KMS-11 (cell line): ENCODE data around the gene CDC123.

Source experiments
- H2AFZ ChIP-seq: fragments of 200-600 bp; sonication (generic); 2 replicates; pipeline ENCODE4 v1.6.1; 2016; ENCODE audit warnings: antibody characterized with exemption, mixed run types, low read depth
- H3K27ac ChIP-seq: fragments of 200-600 bp; sonication (generic); 2 replicates; pipeline ENCODE4 v1.6.1; 2016; ENCODE audit warnings: mild to moderate bottlenecking, mixed run types
- H3K27me3 ChIP-seq: fragments of 200-600 bp; sonication (generic); 2 replicates; pipeline ENCODE4 v1.6.1; 2017; ENCODE audit warnings: mild to moderate bottlenecking, low read depth, mixed run types, moderate library complexity; ENCODE audit not compliant: insufficient read depth
- H3K36me3 ChIP-seq: fragments of 200-600 bp; sonication (generic); 2 replicates; pipeline ENCODE4 v1.6.1; 2017; ENCODE audit warnings: mild to moderate bottlenecking, mixed run types; ENCODE audit not compliant: insufficient read depth
- H3K4me1 ChIP-seq: fragments of 200-600 bp; sonication (generic); 2 replicates; pipeline ENCODE4 v1.6.1; 2016; ENCODE audit warnings: mild to moderate bottlenecking, low read depth, mixed run types; ENCODE audit not compliant: poor library complexity, severe bottlenecking
- H3K4me2 ChIP-seq: fragments of 200-600 bp; sonication (generic); 2 replicates; pipeline ENCODE4 v1.7.0; 2016; ENCODE audit warnings: mild to moderate bottlenecking, mixed run types
- H3K4me3 ChIP-seq: fragments of 200-600 bp; sonication (generic); IDR thresholded peaks from 2 replicates; pipeline ENCODE4 v1.6.1; 2017; ENCODE audit warnings: low read depth, low read length, mixed read lengths; ENCODE audit not compliant: insufficient read depth
- H3K79me2 ChIP-seq: fragments of 200-600 bp; sonication (generic); 2 replicates; pipeline ENCODE4 v1.6.1; 2016; ENCODE audit warnings: low read depth, mixed run types; ENCODE audit not compliant: insufficient read depth
- H3K9ac ChIP-seq: fragments of 200-600 bp; sonication (generic); 2 replicates; pipeline ENCODE4 v1.6.1; 2016; ENCODE audit warnings: mild to moderate bottlenecking, mixed run types
- H4K20me1 ChIP-seq: fragments of 200-600 bp; sonication (generic); 2 replicates; pipeline ENCODE4 v1.6.1; 2016; ENCODE audit warnings: mild to moderate bottlenecking, mixed run types; ENCODE audit not compliant: insufficient read depth
- CTCF ChIP-seq: fragments of 200-600 bp; sonication (generic); conservative IDR thresholded peaks from 2 replicates; pipeline ENCODE4 v1.6.1; 2017; ENCODE audit warnings: low read depth, mild to moderate bottlenecking, antibody characterized with exemption, low read length, moderate library complexity, mixed read lengths

Gene CDC123

DNA sequence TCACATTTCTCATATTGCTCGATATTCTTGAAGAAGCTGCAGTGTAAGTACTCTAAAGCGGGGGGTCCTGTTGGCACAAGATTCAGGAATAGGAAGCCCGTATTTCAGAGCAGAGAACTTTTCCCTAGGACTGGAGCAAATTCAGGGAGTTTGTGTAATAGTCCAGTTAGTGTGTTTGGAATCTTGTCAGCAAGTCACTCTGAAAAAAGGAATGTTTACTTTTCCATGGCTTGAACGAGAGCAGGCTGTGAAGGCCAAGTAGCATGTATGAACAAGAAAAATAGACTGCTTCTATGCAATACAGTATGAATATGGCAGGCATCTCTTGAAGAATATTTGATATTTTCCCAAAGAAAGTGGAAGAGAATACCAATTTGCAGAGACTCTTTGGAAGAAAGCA lies 39.8 kb downstream of the CDC123 start:
- H3K79me2 ChIP-seq = no peaks in the 10 kb centered on the region

DNA sequence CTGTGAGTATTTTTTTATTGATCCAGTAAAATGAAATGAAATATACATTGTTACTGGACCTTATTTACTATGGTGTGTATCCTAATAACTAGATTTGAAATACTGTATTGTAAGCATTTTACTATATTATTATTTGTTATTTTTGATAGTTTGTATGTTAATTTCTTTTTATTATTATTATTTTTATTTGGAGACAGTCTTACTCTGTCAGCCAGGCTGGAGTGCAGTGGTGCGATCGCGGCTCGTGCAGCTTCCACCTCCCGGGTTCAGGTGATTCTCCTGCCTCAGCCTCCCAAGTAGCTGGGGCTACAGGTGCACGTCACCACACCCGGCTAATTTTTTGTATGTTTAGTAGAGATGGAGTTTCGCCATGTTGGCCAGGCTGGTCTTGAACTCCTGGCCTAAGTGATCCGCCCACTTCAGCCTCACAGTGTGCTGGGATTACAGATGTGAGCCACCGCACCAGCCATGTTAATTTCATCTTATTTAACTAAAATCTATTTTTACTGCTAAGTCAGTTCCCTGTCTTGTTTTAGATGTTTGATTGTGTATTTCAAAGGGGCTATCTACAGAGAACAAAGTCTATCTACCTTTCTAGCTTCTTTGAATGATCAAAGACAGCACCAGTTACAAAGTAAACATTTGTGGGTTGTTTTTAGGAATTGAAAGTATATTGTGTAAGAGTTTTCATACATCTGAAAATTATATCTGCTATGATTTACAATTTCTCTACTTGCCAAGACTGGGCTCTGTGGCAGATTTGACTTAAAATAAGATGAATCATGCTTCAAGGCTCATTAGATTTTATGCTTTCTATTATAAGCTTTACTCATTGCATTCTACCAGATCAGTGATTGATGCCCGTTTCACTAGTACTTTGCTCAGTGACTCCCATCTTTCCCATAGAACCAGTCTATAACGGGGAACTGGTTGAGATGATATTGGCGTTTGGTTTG lies 41.6 kb downstream of the CDC123 start:
- Histone ChIP-seq H3K27me3 (no peaks in the 10 kb centered on the region), H3K36me3 (no peaks in the 10 kb centered on the region; the same call in 1 of the 2 replicates), H3K4me1 (peaks cover 4% of the 10 kb centered on the region), H3K79me2 (no peaks in the 10 kb centered on the region; the same call in 1 of the 2 replicates), H4K20me1 (no peaks in the 10 kb centered on the region), H3K27ac (no peak overlapping the region), H2AFZ (no peak overlapping the region), H3K9ac (no peak overlapping the region), H3K4me3 (no peak overlapping the region), H3K4me2 (no peak overlapping the region; the same call in 1 of the 2 replicates)
- no peak for TF ChIP-seq CTCF

More for the DNA sequence above, 39.8 kb downstream of the CDC123 start:
- no peak overlapping the region for H3K27ac ChIP-seq
- no peak for TF ChIP-seq CTCF
- H3K4me2 ChIP-seq = no peak overlapping the region
- no peak overlapping the region for H2AFZ ChIP-seq
- no peak overlapping the region for H3K4me3 ChIP-seq
- no peaks in the 10 kb centered on the region for H3K27me3 ChIP-seq
- H4K20me1 ChIP-seq = no peaks in the 10 kb centered on the region
- H3K36me3 ChIP-seq = no peaks in the 10 kb centered on the region; the same call in 1 of the 2 replicates
- no peak overlapping the region for H3K9ac ChIP-seq
- peaks cover 4% of the 10 kb centered on the region for H3K4me1 ChIP-seq

DNA sequence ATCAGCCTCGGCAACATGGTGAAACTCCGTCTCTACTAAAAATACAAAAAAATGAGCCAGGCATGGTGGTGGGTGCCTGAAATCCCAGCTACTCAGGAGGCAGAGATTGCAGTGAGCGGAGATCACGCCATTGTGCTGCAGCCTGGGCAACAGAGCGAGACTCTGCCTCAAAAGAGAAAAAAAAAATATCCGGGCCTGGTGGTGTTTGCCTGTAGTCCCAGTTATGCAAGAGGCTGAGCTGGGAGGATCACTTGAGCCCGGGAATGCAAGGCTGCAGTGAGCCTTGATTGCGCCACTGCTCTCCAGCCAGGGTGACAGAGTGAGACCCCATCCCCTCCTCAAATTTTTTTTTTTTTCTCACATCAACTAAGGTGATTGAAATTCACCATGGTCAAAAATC lies 42.8 kb downstream of the CDC123 start:
- no peak overlapping the region for H3K4me3 ChIP-seq
- no peak overlapping the region for H3K27ac ChIP-seq
- no peaks in the 10 kb centered on the region for H3K27me3 ChIP-seq
- H3K4me1 ChIP-seq = peaks cover 4% of the 10 kb centered on the region
- H3K4me2 ChIP-seq = no peak overlapping the region
- H2AFZ ChIP-seq = no peak overlapping the region
- H3K79me2 ChIP-seq = no peaks in the 10 kb centered on the region; the same call in 1 of the 2 replicates
- no peaks in the 10 kb centered on the region for H4K20me1 ChIP-seq
- H3K36me3 ChIP-seq = no peaks in the 10 kb centered on the region; the same call in 1 of the 2 replicates
- TF ChIP-seq CTCF = no peak
- H3K9ac ChIP-seq = no peak overlapping the region

- H3K4me3 ChIP-seq = no peak overlapping the region
- H3K27ac ChIP-seq = no peak overlapping the region
- H3K9ac ChIP-seq = no peak overlapping the region
- H3K4me2 ChIP-seq = no peak overlapping the region
- TF ChIP-seq CTCF = no peak
- H3K4me1 ChIP-seq = peaks cover 4% of the 10 kb centered on the region
- H3K36me3 ChIP-seq = no peaks in the 10 kb centered on the region; the same call in 1 of the 2 replicates
- no peak overlapping the region for H2AFZ ChIP-seq
- H3K27me3 ChIP-seq = no peaks in the 10 kb centered on the region
- H4K20me1 ChIP-seq = no peaks in the 10 kb centered on the region
- no peaks in the 10 kb centered on the region; the same call in 1 of the 2 replicates for H3K79me2 ChIP-seq
Observed at GRCh38 chr10:12241810-12242529, 46.0 kb downstream of the CDC123 start.
